GM23338 (cell line): ENCODE data around the gene FOXP2. TPM values are rescaled to one million over a fixed set of nuclear protein-coding genes. Genes with fewer than 3 reads are reported as not detected.
A peak's percentile ranks its signal among the peaks of the same experiment; 100 is the strongest.

ENCODE experiments used
- ATAC-seq: fragments of 200-7000 bp; cut with Tn5 transposase; 3 replicates; pipeline ENCODE4 v1.9.1; 2020
- DNase-seq: peaks from one replicate; pipeline ENCODE4 v3.0.0-alpha.2; 2015; ENCODE audit warnings: low spot score
- H2AFZ ChIP-seq: fragments of 200-600 bp; sonication (generic); 2 replicates; pipeline ENCODE4 v1.8.0; 2016; ENCODE audit warnings: antibody characterized with exemption, mild to moderate bottlenecking, moderate library complexity
- H3F3A ChIP-seq: fragments of 200-600 bp; sonication (generic); replicated peaks from 2 replicates; pipeline ENCODE4 v1.8.0; 2017; ENCODE audit warnings: antibody characterized with exemption, mixed run types, low read depth
- H3K27ac ChIP-seq: fragments of 200-600 bp; sonication (generic); 2 replicates; pipeline ENCODE4 v1.6.1; 2016; ENCODE audit warnings: low read depth
- H3K27me3 ChIP-seq: fragments of 200-600 bp; sonication (generic); 2 replicates; pipeline ENCODE4 v1.8.0; 2016; ENCODE audit warnings: mild to moderate bottlenecking, mixed run types, moderate library complexity; ENCODE audit not compliant: insufficient read depth
- H3K36me3 ChIP-seq: fragments of 200-600 bp; sonication (generic); 2 replicates; pipeline ENCODE4 v1.8.0; 2016; ENCODE audit warnings: mild to moderate bottlenecking; ENCODE audit not compliant: insufficient read depth
- H3K4me1 ChIP-seq: fragments of 200-600 bp; sonication (generic); 2 replicates; pipeline ENCODE4 v1.8.0; 2016; ENCODE audit warnings: mild to moderate bottlenecking, moderate library complexity; ENCODE audit not compliant: insufficient read depth
- H3K4me2 ChIP-seq: fragments of 200-600 bp; sonication (generic); 2 replicates; pipeline ENCODE4 v1.7.1; 2017; ENCODE audit warnings: mixed run types
- H3K4me3 ChIP-seq: fragments of 200-600 bp; sonication (generic); 2 replicates; pipeline ENCODE4 v1.6.1; 2016; ENCODE audit warnings: mixed run types
- H3K79me2 ChIP-seq: fragments of 200-600 bp; sonication (generic); replicated peaks from 2 replicates; pipeline ENCODE4 v1.8.0; 2017; ENCODE audit warnings: mild to moderate bottlenecking; ENCODE audit not compliant: insufficient read depth
- H3K9me2 ChIP-seq: fragments of 200-600 bp; sonication (generic); 2 replicates; pipeline ENCODE4 v1.8.0; 2017; ENCODE audit not compliant: insufficient read depth
- H4K20me1 ChIP-seq: fragments of 200-600 bp; sonication (generic); replicated peaks from 2 replicates; pipeline ENCODE4 v1.8.0; 2017; ENCODE audit warnings: mild to moderate bottlenecking; ENCODE audit not compliant: insufficient read depth
- H3K27ac Mint-ChIP-seq: 2 replicates; pipeline ENCODE4 v1.8.0; 2020; ENCODE audit warnings: inconsistent platforms, mild to moderate bottlenecking, moderate library complexity, mixed read lengths
- H3K27me3 Mint-ChIP-seq: 3 replicates; pipeline ENCODE4 v1.8.0; 2022; ENCODE audit warnings: low read depth, mild to moderate bottlenecking, moderate library complexity, mixed read lengths, inconsistent platforms; ENCODE audit not compliant: insufficient read depth, poor library complexity
- H3K36me3 Mint-ChIP-seq: 3 replicates; pipeline ENCODE4 v1.8.0; 2021; ENCODE audit warnings: low read depth, mild to moderate bottlenecking, inconsistent platforms, moderate library complexity, mixed read lengths
- H3K4me1 Mint-ChIP-seq: 3 replicates; pipeline ENCODE4 v1.8.0; 2020; ENCODE audit warnings: mild to moderate bottlenecking, inconsistent platforms, mixed read lengths
- H3K4me3 Mint-ChIP-seq: 3 replicates; pipeline ENCODE4 v1.8.0; 2021; ENCODE audit warnings: moderate library complexity, mild to moderate bottlenecking, inconsistent platforms, mixed read lengths
- H3K9me3 Mint-ChIP-seq: 3 replicates; pipeline ENCODE4 v1.8.0; 2020; ENCODE audit warnings: moderate library complexity, mild to moderate bottlenecking, inconsistent platforms, mixed read lengths
- polyA plus RNA-seq: library from polyadenylated mRNA; unstranded; fragments of >200 nt; fragmentation: Nextera tagmentation; extraction: Ambion mirVana; gene quantifications from 2 replicates; pipeline ENCODE4 v1.2.1, GENCODE V29; 2016
- total RNA-seq: library from RNA; depleted of rRNA; stranded (reverse); fragments of >200 nt; shearing (Covaris generic); gene quantifications from 2 replicates; pipeline ENCODE4 v1.2.3, GENCODE V29; 2014
- TF ChIP-seq, protein P1 (sequence below), 2 experiments: fragments of 200-600 bp in 1 of 2; sonication (generic) in 1 of 2; conservative IDR thresholded peaks; 2 replicates each; pipeline versions ENCODE4 v1.5.1 to v1.6.1; 2016 to 2017; ENCODE audit warnings: antibody characterized with exemption in 2 of 2, low read depth in 2 of 2, mild to moderate bottlenecking in 2 of 2, moderate library complexity in 1 of 2
- TF ChIP-seq, protein P2 (sequence below): IDR thresholded peaks from one replicate; pipeline ENCODE4 v1.6.1; 2018; ENCODE audit warnings: antibody characterized with exemption; ENCODE audit not compliant: unreplicated experiment
- TF ChIP-seq, protein P3 (sequence below): IDR thresholded peaks from 2 replicates; pipeline ENCODE4 v1.6.1; 2016; ENCODE audit warnings: antibody characterized with exemption

Gene FOXP2
- total and polyA plus RNA-seq, 2 experiments from 2014 or later, result 0.03 to 0.24 TPM

DNA sequence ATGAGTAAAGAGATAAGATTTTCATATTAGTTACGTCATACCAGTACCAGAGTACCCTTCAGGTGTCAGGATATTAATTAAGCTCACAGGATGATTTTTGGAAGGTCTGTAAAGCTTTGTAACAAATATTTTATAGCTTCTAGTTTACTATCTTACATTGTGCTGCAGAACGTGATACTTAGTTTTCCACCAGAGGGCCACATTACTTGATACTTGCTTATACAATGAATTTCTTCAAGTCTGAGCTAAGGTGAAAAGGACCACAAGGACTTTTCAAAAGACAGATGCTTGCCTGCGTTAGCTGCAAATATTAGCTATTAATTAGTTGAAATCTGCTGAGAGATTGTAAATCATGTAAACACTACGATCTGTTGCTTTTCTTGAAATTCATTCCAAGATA lies 12.2 kb downstream of the FOXP2 start:
- H3K27ac Mint-ChIP-seq, result no peak overlapping the region
- TF ChIP-seq, protein P1, sequence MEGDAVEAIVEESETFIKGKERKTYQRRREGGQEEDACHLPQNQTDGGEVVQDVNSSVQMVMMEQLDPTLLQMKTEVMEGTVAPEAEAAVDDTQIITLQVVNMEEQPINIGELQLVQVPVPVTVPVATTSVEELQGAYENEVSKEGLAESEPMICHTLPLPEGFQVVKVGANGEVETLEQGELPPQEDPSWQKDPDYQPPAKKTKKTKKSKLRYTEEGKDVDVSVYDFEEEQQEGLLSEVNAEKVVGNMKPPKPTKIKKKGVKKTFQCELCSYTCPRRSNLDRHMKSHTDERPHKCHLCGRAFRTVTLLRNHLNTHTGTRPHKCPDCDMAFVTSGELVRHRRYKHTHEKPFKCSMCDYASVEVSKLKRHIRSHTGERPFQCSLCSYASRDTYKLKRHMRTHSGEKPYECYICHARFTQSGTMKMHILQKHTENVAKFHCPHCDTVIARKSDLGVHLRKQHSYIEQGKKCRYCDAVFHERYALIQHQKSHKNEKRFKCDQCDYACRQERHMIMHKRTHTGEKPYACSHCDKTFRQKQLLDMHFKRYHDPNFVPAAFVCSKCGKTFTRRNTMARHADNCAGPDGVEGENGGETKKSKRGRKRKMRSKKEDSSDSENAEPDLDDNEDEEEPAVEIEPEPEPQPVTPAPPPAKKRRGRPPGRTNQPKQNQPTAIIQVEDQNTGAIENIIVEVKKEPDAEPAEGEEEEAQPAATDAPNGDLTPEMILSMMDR (conservative IDR thresholded peaks at IDR 0.05; ENCODE audit: low read depth in 2 of 2), result peak; percentile 54 to 57
- TF ChIP-seq, protein P2, sequence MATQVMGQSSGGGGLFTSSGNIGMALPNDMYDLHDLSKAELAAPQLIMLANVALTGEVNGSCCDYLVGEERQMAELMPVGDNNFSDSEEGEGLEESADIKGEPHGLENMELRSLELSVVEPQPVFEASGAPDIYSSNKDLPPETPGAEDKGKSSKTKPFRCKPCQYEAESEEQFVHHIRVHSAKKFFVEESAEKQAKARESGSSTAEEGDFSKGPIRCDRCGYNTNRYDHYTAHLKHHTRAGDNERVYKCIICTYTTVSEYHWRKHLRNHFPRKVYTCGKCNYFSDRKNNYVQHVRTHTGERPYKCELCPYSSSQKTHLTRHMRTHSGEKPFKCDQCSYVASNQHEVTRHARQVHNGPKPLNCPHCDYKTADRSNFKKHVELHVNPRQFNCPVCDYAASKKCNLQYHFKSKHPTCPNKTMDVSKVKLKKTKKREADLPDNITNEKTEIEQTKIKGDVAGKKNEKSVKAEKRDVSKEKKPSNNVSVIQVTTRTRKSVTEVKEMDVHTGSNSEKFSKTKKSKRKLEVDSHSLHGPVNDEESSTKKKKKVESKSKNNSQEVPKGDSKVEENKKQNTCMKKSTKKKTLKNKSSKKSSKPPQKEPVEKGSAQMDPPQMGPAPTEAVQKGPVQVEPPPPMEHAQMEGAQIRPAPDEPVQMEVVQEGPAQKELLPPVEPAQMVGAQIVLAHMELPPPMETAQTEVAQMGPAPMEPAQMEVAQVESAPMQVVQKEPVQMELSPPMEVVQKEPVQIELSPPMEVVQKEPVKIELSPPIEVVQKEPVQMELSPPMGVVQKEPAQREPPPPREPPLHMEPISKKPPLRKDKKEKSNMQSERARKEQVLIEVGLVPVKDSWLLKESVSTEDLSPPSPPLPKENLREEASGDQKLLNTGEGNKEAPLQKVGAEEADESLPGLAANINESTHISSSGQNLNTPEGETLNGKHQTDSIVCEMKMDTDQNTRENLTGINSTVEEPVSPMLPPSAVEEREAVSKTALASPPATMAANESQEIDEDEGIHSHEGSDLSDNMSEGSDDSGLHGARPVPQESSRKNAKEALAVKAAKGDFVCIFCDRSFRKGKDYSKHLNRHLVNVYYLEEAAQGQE, result no peak
- Histone ChIP-seq H3K4me1 (no peaks in the 10 kb centered on the region), H3K36me3 (no peaks in the 10 kb centered on the region), H2AFZ (no peak overlapping the region), H3K79me2 (no peaks in the 10 kb centered on the region), H4K20me1 (no peaks in the 10 kb centered on the region), H3K4me3 (no peak overlapping the region), H3F3A (no peaks in the 10 kb centered on the region), H3K9me2 (no peaks in the 10 kb centered on the region), H3K27ac (no peak overlapping the region), H3K4me2 (no peak overlapping the region), H3K27me3 (no peaks in the 10 kb centered on the region)
- H3K36me3 Mint-ChIP-seq, result no peaks in the 10 kb centered on the region
- no peaks in the 10 kb centered on the region for H3K9me3 Mint-ChIP-seq
- peak; percentile 56 for DNase-seq
- peak; percentile 51; the same call in 2 of the 3 replicates for ATAC-seq
- no peaks in the 10 kb centered on the region for H3K27me3 Mint-ChIP-seq
- H3K4me3 Mint-ChIP-seq, result no peak overlapping the region
- no peaks in the 10 kb centered on the region; the same call in 2 of the 3 replicates for H3K4me1 Mint-ChIP-seq

DNA sequence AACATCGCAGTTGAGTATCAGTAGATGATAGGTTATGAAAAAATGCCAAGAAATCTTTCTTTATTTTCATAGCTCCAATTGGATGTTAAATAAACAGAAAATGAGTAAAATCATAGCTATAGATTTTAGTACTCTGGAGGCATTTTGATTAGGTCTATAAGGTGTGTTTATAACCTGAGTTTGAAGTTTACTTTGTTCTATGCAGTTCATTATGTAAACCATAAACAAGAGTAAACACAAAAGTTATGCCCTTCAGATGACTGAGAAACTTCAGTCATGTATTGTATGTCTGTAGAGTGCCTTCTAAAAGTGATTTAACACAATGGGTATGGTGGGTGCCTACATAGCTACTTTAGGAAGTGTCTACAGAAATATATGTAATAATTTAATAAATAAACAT lies 13.6 kb downstream of the FOXP2 start:
- no peaks in the 10 kb centered on the region for H3K9me2 ChIP-seq
- no peak for ATAC-seq

More for the DNA sequence above, 13.6 kb downstream of the FOXP2 start:
- Mint-ChIP-seq H3K4me1 (no peaks in the 10 kb centered on the region; the same call in 2 of the 3 replicates), H3K4me3 (no peak overlapping the region), H3K36me3 (no peaks in the 10 kb centered on the region), H3K27me3 (no peaks in the 10 kb centered on the region), H3K9me3 (no peaks in the 10 kb centered on the region), H3K27ac (no peak overlapping the region)
- H3K27ac ChIP-seq, result no peak overlapping the region
- H3F3A ChIP-seq, result no peaks in the 10 kb centered on the region
- H2AFZ ChIP-seq, result no peak overlapping the region
- H3K4me2 ChIP-seq, result no peak overlapping the region
- H3K79me2 ChIP-seq, result no peaks in the 10 kb centered on the region
- no peak for DNase-seq
- H3K36me3 ChIP-seq, result no peaks in the 10 kb centered on the region
- no peak overlapping the region for H3K4me3 ChIP-seq
- H3K4me1 ChIP-seq, result no peaks in the 10 kb centered on the region
- H3K27me3 ChIP-seq, result no peaks in the 10 kb centered on the region
- TF ChIP-seq, protein P3, sequence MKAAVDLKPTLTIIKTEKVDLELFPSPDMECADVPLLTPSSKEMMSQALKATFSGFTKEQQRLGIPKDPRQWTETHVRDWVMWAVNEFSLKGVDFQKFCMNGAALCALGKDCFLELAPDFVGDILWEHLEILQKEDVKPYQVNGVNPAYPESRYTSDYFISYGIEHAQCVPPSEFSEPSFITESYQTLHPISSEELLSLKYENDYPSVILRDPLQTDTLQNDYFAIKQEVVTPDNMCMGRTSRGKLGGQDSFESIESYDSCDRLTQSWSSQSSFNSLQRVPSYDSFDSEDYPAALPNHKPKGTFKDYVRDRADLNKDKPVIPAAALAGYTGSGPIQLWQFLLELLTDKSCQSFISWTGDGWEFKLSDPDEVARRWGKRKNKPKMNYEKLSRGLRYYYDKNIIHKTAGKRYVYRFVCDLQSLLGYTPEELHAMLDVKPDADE, result no peak
- no peaks in the 10 kb centered on the region for H4K20me1 ChIP-seq
